ENCODE data around the gene NF2. TPM values are rescaled to one million over a fixed set of nuclear protein-coding genes. Genes with fewer than 3 reads are reported as not detected.

NF2 gene
- total RNA-seq, 8 experiments from 2014 or later: 20.3 to 51.2 (median 34.8) TPM

GRCh38 chr22:29605527-29605850, 2.1 kb downstream of the NF2 start:
- in situ Hi-C loops (cut with MboI; ENCODE audit: low pct_unique_long_range_greater_than_20kb in 2 of 9, low sequenced_read_pairs in 9 of 9, unreplicated experiment in 9 of 9): no loop called here
- H3K27ac ChIP-seq: no peak overlapping the region
- peaks cover 3 to 11% of the 10 kb centered on the region in 2 donors for H3K4me1 ChIP-seq (replicated peaks in 1 of 2)
- H3K4me3 ChIP-seq: no peak overlapping the region
- no peak for ATAC-seq (replicated peaks in 6 of 8)
- 80 to 100% (median 95%) methylated on average over 1 to 5 of the region's 5 CpGs; no CpG with 5 or more reads in 2 of the 10 experiments for WGBS, 10 experiments

GRCh38 chr22:29606320-29606719, 2.9 kb downstream of the NF2 start:
- no peak for ATAC-seq (replicated peaks in 6 of 8)
- H3K27ac ChIP-seq: no peak overlapping the region

GRCh38 chr22:29607426-29607825, 4.0 kb downstream of the NF2 start:
- Histone ChIP-seq H3K4me1 (replicated peaks in 1 of 2) (peaks cover 3 to 11% of the 10 kb centered on the region in 2 donors), H3K4me3 (no peak overlapping the region), H3K27ac (no peak overlapping the region)
- WGBS, 10 experiments: 25 to 100% (median 93%) methylated on average over 1 to 2 of the region's 2 CpGs; no CpG with 5 or more reads in 2 of the 10 experiments
- no peak for ATAC-seq (replicated peaks in 6 of 8)
- in situ Hi-C loops (cut with MboI; ENCODE audit: low pct_unique_long_range_greater_than_20kb in 2 of 9, low sequenced_read_pairs in 9 of 9, unreplicated experiment in 9 of 9): no loop called here

More at GRCh38 chr22:29606320-29606719, 2.9 kb downstream of the NF2 start:
- in situ Hi-C loops (cut with MboI; ENCODE audit: low pct_unique_long_range_greater_than_20kb in 2 of 9, low sequenced_read_pairs in 9 of 9, unreplicated experiment in 9 of 9): no loop called here
- Histone ChIP-seq H3K4me1 (replicated peaks in 1 of 2) (peaks cover 3 to 11% of the 10 kb centered on the region in 2 donors), H3K4me3 (no peak overlapping the region)
- 60 to 100% (median 88%) methylated on average over 1 to 2 of the region's 3 CpGs; no CpG with 5 or more reads in 3 of the 10 experiments for WGBS, 10 experiments

- Histone ChIP-seq H3K4me1 (replicated peaks in 1 of 2) (peaks cover 3 to 11% of the 10 kb centered on the region in 2 donors), H3K27ac (no peak overlapping the region), H3K4me3 (no peak overlapping the region)
- ATAC-seq (replicated peaks in 6 of 8): peak in 3 of 8 experiments; percentile 29 to 60 (median 39)
- in situ Hi-C loops (cut with MboI; ENCODE audit: low pct_unique_long_range_greater_than_20kb in 2 of 9, low sequenced_read_pairs in 9 of 9, unreplicated experiment in 9 of 9): no loop called here
- 43 to 100% (median 68%) methylated on average over 1 to 2 of the region's 2 CpGs; no CpG with 5 or more reads in 4 of the 10 experiments for WGBS, 10 experiments
These were observed 5.7 kb downstream of the NF2 start for GRCh38 chr22:29609139-29609538.

- Histone ChIP-seq H3K27ac (no peak overlapping the region), H3K4me3 (no peak overlapping the region), H3K4me1 (replicated peaks in 1 of 2) (no peaks in the 10 kb centered on the region)
- ATAC-seq (replicated peaks in 6 of 8): no peak
- in situ Hi-C loops (cut with MboI; ENCODE audit: low pct_unique_long_range_greater_than_20kb in 2 of 9, low sequenced_read_pairs in 9 of 9, unreplicated experiment in 9 of 9): no loop called here
- WGBS, 10 experiments: 29 to 100% (median 91%) methylated on average over 1 of the region's 1 CpG; no CpG with 5 or more reads in 1 of the 10 experiments
These were observed 7.3 kb downstream of the NF2 start for GRCh38 chr22:29610780-29611179.

GRCh38 chr22:29615705-29616327, 12.4 kb downstream of the NF2 start:
- Histone ChIP-seq H3K4me3 (no peak overlapping the region), H3K27ac (no peak overlapping the region), H3K4me1 (replicated peaks in 1 of 2) (peaks cover 9 to 13% of the 10 kb centered on the region in 2 donors)
- in situ Hi-C loops (cut with MboI; ENCODE audit: low pct_unique_long_range_greater_than_20kb in 2 of 9, low sequenced_read_pairs in 9 of 9, unreplicated experiment in 9 of 9): no loop called here
- peak in 3 of 8 experiments; percentile 70 to 87 (median 82) for ATAC-seq (replicated peaks in 6 of 8)
- 20 to 100% (median 66%) methylated on average over 1 to 4 of the region's 4 CpGs; no CpG with 5 or more reads in 2 of the 10 experiments for WGBS, 10 experiments

GRCh38 chr22:29617922-29618629, 14.6 kb downstream of the NF2 start:
- H3K27ac ChIP-seq: no peak overlapping the region
- ATAC-seq (replicated peaks in 6 of 8): peak; percentile 8 to 85 (median 66)
- H3K4me1 ChIP-seq (replicated peaks in 1 of 2): peaks cover 9 to 13% of the 10 kb centered on the region in 2 donors
- in situ Hi-C loops (cut with MboI; ENCODE audit: low pct_unique_long_range_greater_than_20kb in 2 of 9, low sequenced_read_pairs in 9 of 9, unreplicated experiment in 9 of 9): no loop called here
- no peak overlapping the region for H3K4me3 ChIP-seq
- 0 to 63% (median 18%) methylated on average over 1 to 2 of the region's 2 CpGs; no CpG with 5 or more reads in 1 of the 10 experiments for WGBS, 10 experiments

- peak in 4 of 8 experiments; percentile 57 to 75 (median 63) for ATAC-seq (replicated peaks in 6 of 8)
- Histone ChIP-seq H3K4me3 (no peak overlapping the region), H3K27ac (no peak overlapping the region), H3K4me1 (replicated peaks in 1 of 2) (peaks cover 9 to 13% of the 10 kb centered on the region in 2 donors)
- WGBS, 10 experiments: 0 to 100% (median 80%) methylated on average over 2 to 5 of the region's 5 CpGs
- in situ Hi-C loops (cut with MboI; ENCODE audit: low pct_unique_long_range_greater_than_20kb in 2 of 9, low sequenced_read_pairs in 9 of 9, unreplicated experiment in 9 of 9): no loop called here
These were observed 18.5 kb downstream of the NF2 start for GRCh38 chr22:29621761-29622526.

GRCh38 chr22:29623059-29623458, 19.6 kb downstream of the NF2 start:
- H3K4me1 ChIP-seq (replicated peaks in 1 of 2): peaks cover 5 to 8% of the 10 kb centered on the region in 2 donors
- no peak overlapping the region for H3K4me3 ChIP-seq
- no peak for ATAC-seq (replicated peaks in 6 of 8)
- H3K27ac ChIP-seq: no peak overlapping the region
- in situ Hi-C loops (cut with MboI; ENCODE audit: low pct_unique_long_range_greater_than_20kb in 2 of 9, low sequenced_read_pairs in 9 of 9, unreplicated experiment in 9 of 9): no loop called here
- WGBS, 10 experiments: 50 to 100% (median 72%) methylated on average over 1 to 4 of the region's 6 CpGs; no CpG with 5 or more reads in 3 of the 10 experiments

GRCh38 chr22:29623553-29624169, 20.2 kb downstream of the NF2 start:
- Histone ChIP-seq H3K27ac (no peak overlapping the region), H3K4me3 (no peak overlapping the region), H3K4me1 (replicated peaks in 1 of 2) (peaks cover 0 to 2% of the 10 kb centered on the region in 2 donors)
- in situ Hi-C loops (cut with MboI; ENCODE audit: low pct_unique_long_range_greater_than_20kb in 2 of 9, low sequenced_read_pairs in 9 of 9, unreplicated experiment in 9 of 9): no loop called here
- 60 to 100% (median 88%) methylated on average over 1 to 4 of the region's 6 CpGs; no CpG with 5 or more reads in 4 of the 10 experiments for WGBS, 10 experiments
- no peak for ATAC-seq (replicated peaks in 6 of 8)

GRCh38 chr22:29625090-29625825, 21.8 kb downstream of the NF2 start:
- WGBS, 10 experiments: 33 to 95% (median 61%) methylated on average over 4 to 12 of the region's 12 CpGs
- Histone ChIP-seq H3K4me1 (replicated peaks in 1 of 2) (peaks cover 0 to 7% of the 10 kb centered on the region in 2 donors), H3K27ac (no peak overlapping the region), H3K4me3 (no peak overlapping the region)
- in situ Hi-C loops (cut with MboI; ENCODE audit: low pct_unique_long_range_greater_than_20kb in 2 of 9, low sequenced_read_pairs in 9 of 9, unreplicated experiment in 9 of 9): no loop called here
- ATAC-seq (replicated peaks in 6 of 8): peak in 5 of 8 experiments; percentile 34 to 75 (median 43)

- in situ Hi-C loops (cut with MboI; ENCODE audit: low pct_unique_long_range_greater_than_20kb in 2 of 9, low sequenced_read_pairs in 9 of 9, unreplicated experiment in 9 of 9): no loop called here
- no peak overlapping the region for H3K4me3 ChIP-seq
- peaks cover 0 to 10% of the 10 kb centered on the region in 2 donors for H3K4me1 ChIP-seq (replicated peaks in 1 of 2)
- WGBS, 10 experiments: 67 to 100% (median 95%) methylated on average over 1 to 3 of the region's 3 CpGs
- H3K27ac ChIP-seq: no peak overlapping the region
- ATAC-seq (replicated peaks in 6 of 8): peak in 2 of 8 experiments; percentile 19 to 53
These were observed 23.2 kb downstream of the NF2 start for GRCh38 chr22:29626497-29627195.
